ENCODE measurements around the gene LRMDA. TPM values are rescaled to one million over a fixed set of nuclear protein-coding genes. Genes with fewer than 3 reads are reported as not detected.

The LRMDA gene
- total RNA-seq, 1 experiment from 2014 or later, result 4.8 TPM

DNA sequence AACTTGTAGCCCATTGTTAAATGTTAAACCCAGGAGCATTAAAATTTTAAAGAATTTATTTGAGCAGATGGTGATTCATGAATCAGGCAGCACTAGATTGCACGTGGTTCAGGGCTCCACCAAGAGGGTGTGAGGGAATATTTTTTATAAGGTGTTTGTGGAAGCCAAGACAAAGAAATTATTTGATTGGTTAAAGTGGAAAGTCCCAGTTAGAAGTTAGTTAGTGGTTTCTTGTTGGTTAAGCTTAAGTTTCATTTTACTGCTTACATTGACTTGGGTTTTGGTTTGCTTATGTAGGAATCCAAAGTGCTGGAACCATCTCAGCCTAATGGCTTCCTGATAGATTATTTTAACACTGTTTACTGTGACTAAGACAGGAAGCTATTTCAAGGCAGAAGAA is 906.2 kb downstream of the LRMDA start:
- ATAC-seq (no peak), DNase-seq (ENCODE audit: low read depth, low spot score) (no peak)
- TF ChIP-seq POLR2A (IDR thresholded peaks at IDR 0.05; ENCODE audit: borderline replicate concordance, extremely low read depth, insufficient read depth, insufficient read length), result no peak
- TF ChIP-seq, protein P1, sequence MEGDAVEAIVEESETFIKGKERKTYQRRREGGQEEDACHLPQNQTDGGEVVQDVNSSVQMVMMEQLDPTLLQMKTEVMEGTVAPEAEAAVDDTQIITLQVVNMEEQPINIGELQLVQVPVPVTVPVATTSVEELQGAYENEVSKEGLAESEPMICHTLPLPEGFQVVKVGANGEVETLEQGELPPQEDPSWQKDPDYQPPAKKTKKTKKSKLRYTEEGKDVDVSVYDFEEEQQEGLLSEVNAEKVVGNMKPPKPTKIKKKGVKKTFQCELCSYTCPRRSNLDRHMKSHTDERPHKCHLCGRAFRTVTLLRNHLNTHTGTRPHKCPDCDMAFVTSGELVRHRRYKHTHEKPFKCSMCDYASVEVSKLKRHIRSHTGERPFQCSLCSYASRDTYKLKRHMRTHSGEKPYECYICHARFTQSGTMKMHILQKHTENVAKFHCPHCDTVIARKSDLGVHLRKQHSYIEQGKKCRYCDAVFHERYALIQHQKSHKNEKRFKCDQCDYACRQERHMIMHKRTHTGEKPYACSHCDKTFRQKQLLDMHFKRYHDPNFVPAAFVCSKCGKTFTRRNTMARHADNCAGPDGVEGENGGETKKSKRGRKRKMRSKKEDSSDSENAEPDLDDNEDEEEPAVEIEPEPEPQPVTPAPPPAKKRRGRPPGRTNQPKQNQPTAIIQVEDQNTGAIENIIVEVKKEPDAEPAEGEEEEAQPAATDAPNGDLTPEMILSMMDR (IDR thresholded peaks at IDR 0.05 in 2 of 3, conservative IDR thresholded peaks at IDR 0.05 in 1 of 3; ENCODE audit: borderline replicate concordance in 1 of 3, insufficient read depth in 1 of 3, low read depth in 2 of 3, low read length in 2 of 3), result no peak
- no peak for TF ChIP-seq ZFX (IDR thresholded peaks at IDR 0.05)
- TF ChIP-seq SP1 (IDR thresholded peaks at IDR 0.05; ENCODE audit: low read depth), result no peak
- TF ChIP-seq JUND (IDR thresholded peaks at IDR 0.05), result no peak
- TF ChIP-seq ELF1 (IDR thresholded peaks at IDR 0.05; ENCODE audit: borderline replicate concordance, low read depth), result no peak
- no peak for TF ChIP-seq SRF (IDR thresholded peaks at IDR 0.05; ENCODE audit: low read depth)
- TF ChIP-seq FOSL1 (IDR thresholded peaks at IDR 0.05; ENCODE audit: low read depth), result no peak
- TF ChIP-seq EZH2 (IDR thresholded peaks at IDR 0.05), result no peak
- no peak for TF ChIP-seq TCF7L2 (IDR thresholded peaks at IDR 0.05; ENCODE audit: borderline replicate concordance, extremely low read depth, insufficient read depth, insufficient read length)
- no peak for TF ChIP-seq REST (IDR thresholded peaks at IDR 0.05; ENCODE audit: low read depth)
- TF ChIP-seq EZH2phosphoT487 (IDR thresholded peaks at IDR 0.05; ENCODE audit: borderline replicate concordance), result no peak
- no peak for TF ChIP-seq RAD21 (IDR thresholded peaks at IDR 0.05; ENCODE audit: low read depth)
- no peak for TF ChIP-seq YY1 (IDR thresholded peaks at IDR 0.05; ENCODE audit: extremely low read depth, insufficient replicate concordance, low read depth, low read length)
- TF ChIP-seq POLR2AphosphoS5 (IDR thresholded peaks at IDR 0.05; ENCODE audit: low read depth, low read length), result no peak
- TF ChIP-seq ATF3 (IDR thresholded peaks at IDR 0.05), result no peak
- TF ChIP-seq EGR1 (IDR thresholded peaks at IDR 0.05; ENCODE audit: low read depth), result no peak
- CTCF ChIA-PET, result no interaction called here
- H3K9me3 ChIP-seq (ENCODE audit: control insufficient read depth in 1 of 2, insufficient read depth in 1 of 2, low read depth in 1 of 2, low read length in 2 of 2), result no peaks in the 10 kb centered on the region
- RAD21 ChIA-PET (ENCODE audit: low non-redundant PET in 1 of 2, low total read pairs in 2 of 2, uncharacterized antibody in 2 of 2, unreplicated experiment in 2 of 2), result no interaction called here
- no peaks in the 10 kb centered on the region for H3K9me2 ChIP-seq (ENCODE audit: insufficient read depth)
- no peaks in the 10 kb centered on the region for H3K4me1 ChIP-seq (ENCODE audit: control insufficient read depth in 1 of 2, insufficient read depth in 2 of 2, low read length in 2 of 2)
- no peak overlapping the region for H3K27ac ChIP-seq (ENCODE audit: low read depth, low read length)
- intact Hi-C loops (cut with micrococcal nuclease), result no loop called here
- POLR2A ChIA-PET, result no interaction called here
- no peak overlapping the region for H3K4me2 ChIP-seq (ENCODE audit: low read length)
- no peak overlapping the region for H2AFZ ChIP-seq (ENCODE audit: low read depth, low read length, poor library complexity, severe bottlenecking)
- no peak overlapping the region for H3K9ac ChIP-seq (ENCODE audit: low read length)
- H4K20me1 ChIP-seq (ENCODE audit: insufficient read depth), result no peaks in the 10 kb centered on the region
- no TSS peak for BruUV-seq (replicated peaks)
- H3K79me2 ChIP-seq (ENCODE audit: insufficient read depth, low read length), result no peaks in the 10 kb centered on the region
- H3K4me3 ChIP-seq (replicated peaks in 1 of 2; ENCODE audit: low read depth in 1 of 2, low read length in 2 of 2), result no peak overlapping the region
- H3K27me3 ChIP-seq (ENCODE audit: insufficient read depth, low read length), result no peaks in the 10 kb centered on the region
- H3K36me3 ChIP-seq (ENCODE audit: control insufficient read depth in 1 of 2, insufficient read depth in 2 of 2, low read length in 2 of 2), result no peaks in the 10 kb centered on the region

All from HCT116 (cell line).